Astrocyte (in vitro differentiated cells and primary cell): ENCODE results near the gene ETV3.

Source experiments
- EZH2 ChIP-seq: IDR thresholded peaks from 2 replicates; pipeline ENCODE4 v1.6.1; 2012; ENCODE audit warnings: mild to moderate bottlenecking, low read length, inconsistent platforms; ENCODE audit not compliant: insufficient read depth
- TF ChIP-seq, protein P1 (sequence below): IDR thresholded peaks from 2 replicates; pipeline ENCODE4 v1.5.1; 2011; ENCODE audit warnings: low read depth, mild to moderate bottlenecking, inconsistent platforms, low read length, moderate library complexity; ENCODE audit not compliant: insufficient read depth

DNA sequence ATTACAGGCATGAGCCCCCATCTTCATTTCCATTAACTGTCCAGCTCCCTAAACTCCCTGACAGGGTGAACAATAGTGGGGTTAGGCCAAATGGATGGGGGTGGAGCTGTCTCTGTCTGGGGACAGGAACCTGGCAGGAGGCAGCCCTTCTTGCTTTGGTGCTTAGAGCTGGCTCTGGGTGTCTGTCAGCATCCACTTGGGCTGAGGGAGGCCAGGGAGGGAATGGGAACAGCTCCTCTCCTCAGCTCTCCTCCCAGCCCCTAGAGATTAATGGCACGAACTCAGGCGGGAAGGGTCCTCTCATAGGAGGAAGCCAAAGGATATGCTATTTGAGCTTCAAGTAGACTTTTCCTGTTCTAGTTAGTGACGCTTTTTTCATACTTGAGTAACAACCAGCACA lies 27.5 kb downstream of the ETV3 start:
- TF ChIP-seq, protein P1, sequence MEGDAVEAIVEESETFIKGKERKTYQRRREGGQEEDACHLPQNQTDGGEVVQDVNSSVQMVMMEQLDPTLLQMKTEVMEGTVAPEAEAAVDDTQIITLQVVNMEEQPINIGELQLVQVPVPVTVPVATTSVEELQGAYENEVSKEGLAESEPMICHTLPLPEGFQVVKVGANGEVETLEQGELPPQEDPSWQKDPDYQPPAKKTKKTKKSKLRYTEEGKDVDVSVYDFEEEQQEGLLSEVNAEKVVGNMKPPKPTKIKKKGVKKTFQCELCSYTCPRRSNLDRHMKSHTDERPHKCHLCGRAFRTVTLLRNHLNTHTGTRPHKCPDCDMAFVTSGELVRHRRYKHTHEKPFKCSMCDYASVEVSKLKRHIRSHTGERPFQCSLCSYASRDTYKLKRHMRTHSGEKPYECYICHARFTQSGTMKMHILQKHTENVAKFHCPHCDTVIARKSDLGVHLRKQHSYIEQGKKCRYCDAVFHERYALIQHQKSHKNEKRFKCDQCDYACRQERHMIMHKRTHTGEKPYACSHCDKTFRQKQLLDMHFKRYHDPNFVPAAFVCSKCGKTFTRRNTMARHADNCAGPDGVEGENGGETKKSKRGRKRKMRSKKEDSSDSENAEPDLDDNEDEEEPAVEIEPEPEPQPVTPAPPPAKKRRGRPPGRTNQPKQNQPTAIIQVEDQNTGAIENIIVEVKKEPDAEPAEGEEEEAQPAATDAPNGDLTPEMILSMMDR = no peak
- TF ChIP-seq EZH2 = no peak
